ENCODE measurements around the gene NPPB.
"Not testable (repeated sequence)": the region's sequence is repeated elsewhere in the genome, so short reads cannot be mapped to it uniquely, and the experiment has no call there.

The NPPB gene

DNA sequence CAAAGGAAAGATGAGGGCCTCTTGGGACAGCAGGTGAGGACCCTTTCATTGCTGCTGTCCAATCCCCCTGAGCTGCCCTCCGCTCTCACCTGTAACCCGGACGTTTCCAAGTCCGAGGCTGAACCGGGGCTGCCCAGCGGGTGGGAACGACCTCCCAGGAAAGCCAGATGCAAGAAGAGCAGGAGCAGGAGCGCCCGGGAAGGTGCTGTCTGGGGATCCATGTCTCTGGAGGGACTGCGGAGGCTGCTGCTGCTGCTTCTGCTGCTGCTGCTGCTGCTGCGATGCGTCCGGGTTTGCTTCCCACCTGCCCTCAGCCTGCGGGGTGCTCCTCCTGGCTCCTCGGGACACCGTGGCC lies at the start of gene NPPB:
Gene NPPB, minus strand, starts transcription at position 333 of the 355 bp plus-strand sequence. Its CDS starts 112 bp downstream, at position 221.
- in situ Hi-C loops (cut with MboI; ENCODE audit: low sequenced_read_pairs): no loop called here

GRCh38 chr1:11908095-11908675 lies 49.4 kb upstream of the NPPB start:
- in situ Hi-C loops (cut with MboI; ENCODE audit: low sequenced_read_pairs): no loop called here

DNA sequence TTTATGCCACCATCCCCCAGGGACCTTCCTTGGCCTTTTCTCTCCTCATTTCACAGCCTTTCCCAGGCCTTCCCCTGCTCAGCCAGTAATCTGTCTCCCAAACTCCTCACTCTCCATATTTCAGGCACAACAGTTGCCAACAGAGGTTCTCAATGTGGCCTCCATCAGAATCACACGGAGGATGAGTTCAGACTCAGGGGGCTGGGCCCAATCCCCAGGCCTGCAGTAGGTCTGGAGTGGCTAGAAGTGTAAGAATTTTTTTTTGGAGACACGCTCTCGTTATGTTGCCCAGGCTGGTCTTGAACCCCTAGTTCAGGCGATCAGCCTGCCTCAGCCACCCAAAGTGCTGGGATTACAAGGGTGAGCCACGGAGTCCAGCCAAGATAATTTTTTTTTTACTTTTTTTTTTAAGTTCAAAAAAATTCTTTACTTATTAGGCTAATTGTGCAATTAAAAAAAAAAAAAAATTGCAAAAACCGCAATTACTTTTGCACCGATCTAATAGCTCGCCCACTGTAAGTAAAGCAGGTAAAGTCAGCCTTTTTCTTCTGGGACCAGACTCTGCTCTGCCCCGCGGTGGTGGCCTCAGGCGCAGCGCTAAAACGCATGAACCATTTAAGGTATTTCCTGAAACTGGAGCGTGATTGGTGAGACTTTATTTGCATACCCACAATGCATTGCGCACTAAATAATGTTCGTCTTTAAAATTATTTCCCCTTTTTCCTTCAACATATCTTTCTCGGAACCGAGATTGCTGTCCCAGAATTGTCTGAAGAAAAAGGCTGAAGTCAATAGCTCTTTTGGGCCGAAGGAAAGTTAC lies 48.7 kb upstream of the NPPB start:
- in situ Hi-C loops (cut with MboI; ENCODE audit: low sequenced_read_pairs): no loop called here

DNA sequence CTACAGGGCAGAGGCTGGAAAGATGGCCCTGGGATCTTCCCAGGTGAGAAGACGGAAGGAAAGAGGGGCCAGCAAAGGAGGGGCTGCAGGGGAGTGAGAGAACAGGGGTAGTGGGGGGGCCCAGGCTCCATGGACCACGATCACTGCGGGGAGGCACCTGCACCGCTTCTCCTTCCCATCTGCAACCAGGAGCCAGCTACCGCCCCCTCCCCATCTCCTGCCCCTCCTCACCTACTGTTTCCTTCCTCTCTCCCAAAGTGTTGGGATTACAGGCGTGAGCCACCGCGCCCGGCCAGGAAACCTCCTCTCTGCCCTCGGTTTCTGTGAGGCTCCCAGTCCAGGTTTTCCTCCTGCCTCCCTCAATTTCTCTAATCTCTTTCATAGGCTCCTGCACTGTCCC lies 48.1 kb upstream of the NPPB start:
- in situ Hi-C loops (cut with MboI; ENCODE audit: low sequenced_read_pairs): no loop called here

DNA sequence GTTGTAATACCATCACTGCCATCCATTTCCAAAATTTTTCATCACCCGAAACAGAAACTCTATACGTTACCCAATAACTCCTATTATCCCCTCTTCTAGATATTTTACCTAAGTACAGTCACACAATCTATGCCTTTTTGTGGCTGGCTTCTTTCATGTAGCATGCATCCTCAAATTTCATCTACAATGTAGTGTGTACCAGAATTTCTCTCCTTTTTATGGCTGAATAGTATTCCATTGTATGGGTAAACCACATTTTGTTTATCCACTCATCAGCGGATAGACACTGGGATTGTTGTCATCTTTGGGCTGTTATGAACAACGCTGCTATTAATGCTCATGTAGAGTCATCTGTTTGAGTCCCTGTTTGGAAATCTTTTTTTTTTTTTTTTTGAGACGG lies 46.2 kb upstream of the NPPB start:
- in situ Hi-C loops (cut with MboI; ENCODE audit: low sequenced_read_pairs): no loop called here

DNA sequence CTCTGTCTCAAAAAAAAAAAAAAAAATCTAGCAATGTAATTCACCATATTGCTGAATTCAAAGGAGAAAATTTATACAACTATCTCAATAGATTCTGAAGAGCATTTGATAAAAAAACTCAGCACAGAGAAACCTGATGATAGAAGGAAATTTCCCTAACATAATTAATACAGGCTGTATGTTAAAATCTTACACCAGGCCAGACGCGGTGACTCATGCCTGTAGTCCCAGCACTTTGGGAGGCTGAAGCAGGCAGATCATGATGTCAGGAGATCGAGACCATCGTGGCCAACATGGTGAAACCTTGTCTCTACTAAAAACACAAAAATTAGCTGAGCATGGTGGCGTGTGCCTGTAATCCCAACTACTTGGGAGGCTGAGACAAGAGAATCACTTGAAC lies 45.4 kb upstream of the NPPB start:
- in situ Hi-C loops (cut with MboI; ENCODE audit: low sequenced_read_pairs): not testable (repeated sequence)

DNA sequence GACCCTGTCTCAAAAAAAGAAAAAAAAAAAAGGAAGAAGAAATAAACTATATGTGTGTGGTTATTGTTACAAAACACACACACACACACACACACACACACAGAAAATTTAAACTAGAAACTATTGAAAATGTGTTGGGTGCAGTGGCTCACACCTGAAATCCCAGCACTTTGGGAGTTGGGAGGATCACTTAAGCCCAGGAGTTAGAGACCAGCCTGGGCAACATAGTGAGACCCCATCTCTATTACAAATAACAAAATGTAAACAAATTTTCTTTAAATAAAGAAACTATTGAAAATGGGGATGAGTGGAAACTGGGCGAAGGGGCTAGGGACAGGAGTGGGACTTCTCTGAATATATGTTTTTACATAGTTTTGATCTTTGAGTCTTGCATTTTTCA lies 44.5 kb upstream of the NPPB start:
- in situ Hi-C loops (cut with MboI; ENCODE audit: low sequenced_read_pairs): no loop called here

DNA sequence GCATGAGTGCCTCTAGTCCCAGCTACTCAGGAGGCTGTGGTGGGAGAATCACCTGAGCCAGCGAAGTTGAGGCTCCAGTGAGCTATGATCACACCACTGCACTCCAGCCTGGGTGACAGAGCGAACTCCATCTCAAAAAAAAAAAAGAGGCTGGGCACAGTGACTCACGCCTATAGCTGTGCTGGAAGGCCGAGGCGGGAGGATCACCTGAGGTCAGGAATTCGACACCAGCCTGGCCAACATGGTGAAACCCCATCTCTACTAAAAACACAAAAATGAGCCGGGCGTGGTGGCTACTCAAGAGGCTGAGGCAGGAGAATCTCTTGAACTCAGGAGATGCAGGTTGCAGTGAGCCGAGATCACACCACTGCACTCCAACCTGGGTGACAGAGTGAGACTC lies 42.7 kb upstream of the NPPB start:
- in situ Hi-C loops (cut with MboI; ENCODE audit: low sequenced_read_pairs): not testable (repeated sequence)

GRCh38 chr1:11898831-11899467 lies 40.2 kb upstream of the NPPB start:
- in situ Hi-C loops (cut with MboI; ENCODE audit: low sequenced_read_pairs): no loop called here

GRCh38 chr1:11898086-11898785 lies 39.5 kb upstream of the NPPB start:
- in situ Hi-C loops (cut with MboI; ENCODE audit: low sequenced_read_pairs): no loop called here

DNA sequence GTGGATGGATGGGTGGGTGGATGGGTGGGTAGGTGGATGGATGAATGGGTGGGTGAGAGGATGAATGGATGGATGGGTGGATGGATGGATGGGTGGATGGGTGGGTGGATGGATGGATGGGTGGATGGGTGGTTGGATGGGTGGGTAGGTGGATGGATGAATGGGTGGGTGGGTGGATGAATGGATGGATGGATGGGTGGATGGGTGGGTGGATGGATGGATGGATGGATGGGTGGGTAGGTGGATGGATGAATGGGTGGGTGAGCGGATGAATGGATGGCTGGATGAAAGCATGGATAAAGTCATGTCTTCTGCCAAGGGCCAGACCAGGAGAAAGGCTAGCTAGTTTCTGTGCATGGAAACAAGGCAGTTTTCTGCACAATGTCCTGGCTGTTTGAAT lies 35.8 kb upstream of the NPPB start:
- in situ Hi-C loops (cut with MboI; ENCODE audit: low sequenced_read_pairs): loop anchor here (5.0 kb wide), 1 partner anchor 52 kb away; no protein-coding TSS in a partner anchor

GRCh38 chr1:11893907-11894251 lies 35.1 kb upstream of the NPPB start:
- in situ Hi-C loops (cut with MboI; ENCODE audit: low sequenced_read_pairs): loop anchor here (5.0 kb wide), 1 partner anchor 52 kb away; no protein-coding TSS in a partner anchor

GRCh38 chr1:11891433-11892186 lies 32.9 kb upstream of the NPPB start:
- in situ Hi-C loops (cut with MboI; ENCODE audit: low sequenced_read_pairs): loop anchor here (5.0 kb wide), 1 partner anchor 49 kb away; no protein-coding TSS in a partner anchor

DNA sequence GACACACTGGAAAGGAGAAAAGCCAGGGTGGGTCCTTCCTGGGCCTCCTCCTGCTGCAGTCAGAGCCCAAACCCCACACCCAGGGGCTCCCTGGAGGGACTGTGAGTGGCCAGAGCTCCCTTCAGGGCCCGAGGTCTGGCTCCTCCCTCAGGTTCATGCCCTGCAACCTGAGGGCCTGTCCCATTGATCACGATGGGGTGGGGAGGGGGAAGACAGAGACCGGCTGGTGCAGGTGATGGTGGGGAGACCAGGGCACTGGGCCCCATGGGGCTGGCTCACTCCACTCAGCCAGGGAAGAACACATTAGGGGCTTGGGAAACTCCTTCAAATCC lies 30.1 kb upstream of the NPPB start:
- in situ Hi-C loops (cut with MboI; ENCODE audit: low sequenced_read_pairs): no loop called here

GRCh38 chr1:11888206-11888876 lies 29.6 kb upstream of the NPPB start:
- in situ Hi-C loops (cut with MboI; ENCODE audit: low sequenced_read_pairs): no loop called here

DNA sequence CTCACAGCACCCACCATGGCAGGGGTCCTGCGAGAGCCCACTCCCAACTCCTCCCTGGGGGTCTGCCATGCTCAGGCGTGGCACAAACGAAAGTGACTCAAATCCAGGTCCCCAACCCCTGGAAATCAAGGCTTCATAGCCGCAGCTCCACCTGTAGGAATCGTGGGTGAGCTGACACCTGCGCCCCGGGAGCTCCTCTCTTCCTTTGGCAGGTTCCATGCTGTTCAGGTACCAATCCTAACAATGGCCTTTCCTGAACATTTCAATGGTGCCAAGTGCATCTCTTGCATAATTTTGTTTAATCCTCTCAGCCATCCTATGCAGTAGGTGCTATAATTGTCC lies 28.9 kb upstream of the NPPB start:
- in situ Hi-C loops (cut with MboI; ENCODE audit: low sequenced_read_pairs): no loop called here

DNA sequence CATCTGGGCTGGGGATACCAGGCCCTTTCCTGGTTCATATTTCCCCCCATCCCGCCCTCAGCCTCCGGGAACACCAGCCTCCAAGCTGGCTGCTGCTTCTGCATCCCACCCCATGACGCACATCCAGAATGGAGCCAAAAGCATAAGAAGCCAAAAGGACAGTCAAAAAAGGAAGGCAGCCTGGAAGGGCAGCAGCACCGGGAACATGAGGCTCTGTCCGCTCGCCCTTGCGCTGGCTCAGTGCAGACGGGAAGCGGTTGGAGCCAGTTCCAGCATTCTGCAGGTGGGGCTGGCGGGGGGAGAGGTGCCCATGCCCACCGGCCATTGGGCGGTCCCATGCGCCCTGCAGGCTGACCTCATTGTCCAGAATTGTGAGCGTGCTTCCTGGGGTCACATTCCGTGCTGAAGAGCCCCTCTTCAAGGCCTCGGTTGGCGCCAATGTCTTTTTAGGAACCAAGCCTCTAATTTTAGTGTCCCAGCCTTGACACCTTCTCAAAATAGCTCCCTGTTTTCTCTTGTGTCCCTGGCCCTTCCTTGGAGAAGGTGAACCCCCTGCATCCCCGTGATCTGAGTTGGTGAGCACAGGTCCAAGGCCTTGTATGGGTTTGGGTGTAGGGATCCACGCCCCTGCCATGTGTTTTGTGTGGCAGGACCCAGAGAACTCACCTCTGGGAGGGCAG lies 28.4 kb upstream of the NPPB start:
- in situ Hi-C loops (cut with MboI; ENCODE audit: low sequenced_read_pairs): no loop called here

DNA sequence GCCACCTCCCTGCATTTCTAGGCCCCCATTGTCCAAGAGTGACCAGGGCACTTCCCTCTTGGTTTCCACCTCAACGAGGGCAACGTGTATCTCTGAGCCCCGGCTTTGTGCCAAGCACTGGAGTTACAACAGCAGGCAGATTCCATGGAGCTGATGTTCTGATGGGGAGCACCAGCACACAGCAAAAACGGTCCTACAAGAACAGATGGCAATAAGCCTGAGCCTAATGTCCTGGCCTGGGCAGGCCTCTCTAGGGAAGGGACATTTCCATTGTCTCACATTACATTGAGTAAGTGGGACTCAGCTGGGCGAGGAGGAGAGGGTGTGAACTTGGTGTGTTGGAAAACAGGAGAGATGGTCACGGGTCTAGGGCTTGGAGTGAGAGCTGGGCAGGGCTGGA lies 27.2 kb upstream of the NPPB start:
- in situ Hi-C loops (cut with MboI; ENCODE audit: low sequenced_read_pairs): no loop called here

DNA sequence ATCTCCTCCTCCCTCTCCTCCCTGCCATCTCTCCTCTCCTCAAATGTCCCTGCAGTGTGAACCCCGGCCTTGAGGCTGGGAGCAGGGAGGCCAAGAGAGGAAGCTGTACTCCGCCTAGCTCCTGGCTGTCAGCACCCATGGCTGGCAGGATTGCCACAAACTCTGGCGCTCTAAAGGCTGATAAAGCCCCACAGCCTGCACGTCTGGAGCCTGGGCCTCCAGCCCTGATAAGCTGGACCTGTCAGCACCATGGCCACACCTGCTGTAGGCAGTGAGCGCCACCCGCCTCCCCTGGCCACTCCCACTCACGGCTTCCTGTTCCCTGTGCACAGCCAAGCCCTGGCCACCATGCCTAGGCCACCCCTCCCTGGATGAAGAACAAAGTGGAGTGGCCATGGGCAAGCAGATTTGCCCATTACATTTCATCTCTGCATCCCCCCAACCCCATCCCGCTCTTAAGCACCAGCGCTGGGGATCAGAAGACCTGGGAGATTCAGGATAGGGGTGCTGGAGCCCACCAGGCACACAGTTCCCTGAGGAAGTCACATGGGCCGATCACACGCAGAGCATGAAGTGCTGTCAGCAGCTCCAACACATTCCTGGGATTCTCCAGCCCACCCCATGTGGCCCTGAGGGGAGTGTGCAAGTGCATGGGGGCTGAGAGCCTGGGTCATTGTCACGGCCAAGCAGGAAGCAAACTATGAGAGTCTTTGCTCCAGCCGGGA lies 24.2 kb upstream of the NPPB start:
- in situ Hi-C loops (cut with MboI; ENCODE audit: low sequenced_read_pairs): no loop called here
